HG03460 (cell line): ENCODE data around the gene WNT2.
"Not testable (repeated sequence)": the region's sequence is repeated elsewhere in the genome, so short reads cannot be mapped to it uniquely, and the experiment has no call there.

Experiments used
- ATAC-seq: cut with Tn5 transposase; IDR thresholded peaks from one replicate; pipeline ENCODE4 v1.9.1; 2021; ENCODE audit not compliant: unreplicated experiment

WNT2 gene

GRCh38 chr7:117269417-117269816 is 53.4 kb downstream of the WNT2 start:
- no peak for ATAC-seq

- ATAC-seq = no peak
Observed at GRCh38 chr7:117264716-117265115, 58.1 kb downstream of the WNT2 start.

GRCh38 chr7:117262546-117262945 is 60.3 kb downstream of the WNT2 start:
- ATAC-seq = no peak

- ATAC-seq = no peak
Observed at GRCh38 chr7:117259615-117260014, 63.2 kb downstream of the WNT2 start.

- ATAC-seq = peak; percentile 52
Observed at GRCh38 chr7:117251687-117252086, 71.2 kb downstream of the WNT2 start.

GRCh38 chr7:117250801-117251200 is 72.1 kb downstream of the WNT2 start:
- ATAC-seq = no peak

- no peak for ATAC-seq
Observed at GRCh38 chr7:117250245-117250644, 72.6 kb downstream of the WNT2 start.

- no peak for ATAC-seq
Observed at GRCh38 chr7:117249696-117250095, 73.2 kb downstream of the WNT2 start.

GRCh38 chr7:117248829-117249228 is 74.0 kb downstream of the WNT2 start:
- no peak for ATAC-seq

- ATAC-seq = no peak
Observed at GRCh38 chr7:117247809-117248208, 75.0 kb downstream of the WNT2 start.

GRCh38 chr7:117245703-117246102 is 77.2 kb downstream of the WNT2 start:
- ATAC-seq = not testable (repeated sequence)

- ATAC-seq = no peak
Observed at GRCh38 chr7:117243390-117243789, 79.5 kb downstream of the WNT2 start.

- ATAC-seq = no peak
Observed at GRCh38 chr7:117241088-117241487, 81.8 kb downstream of the WNT2 start.

- no peak for ATAC-seq
Observed at GRCh38 chr7:117238937-117239336, 83.9 kb downstream of the WNT2 start.

GRCh38 chr7:117238472-117238871 is 84.4 kb downstream of the WNT2 start:
- no peak for ATAC-seq

- ATAC-seq = no peak
Observed at GRCh38 chr7:117237646-117238045, 85.2 kb downstream of the WNT2 start.

- ATAC-seq = no peak
Observed at GRCh38 chr7:117231047-117231359, 91.9 kb downstream of the WNT2 start.

- peak; percentile 77 for ATAC-seq
Observed at GRCh38 chr7:117230276-117231046, 92.4 kb downstream of the WNT2 start.

- no peak for ATAC-seq
Observed at GRCh38 chr7:117229350-117229749, 93.5 kb downstream of the WNT2 start.

GRCh38 chr7:117227091-117227490 is 95.8 kb downstream of the WNT2 start:
- ATAC-seq = no peak

- no peak for ATAC-seq
Observed at GRCh38 chr7:117225536-117225935, 97.3 kb downstream of the WNT2 start.
